ENCODE results near the gene ABCB6.

DNA sequence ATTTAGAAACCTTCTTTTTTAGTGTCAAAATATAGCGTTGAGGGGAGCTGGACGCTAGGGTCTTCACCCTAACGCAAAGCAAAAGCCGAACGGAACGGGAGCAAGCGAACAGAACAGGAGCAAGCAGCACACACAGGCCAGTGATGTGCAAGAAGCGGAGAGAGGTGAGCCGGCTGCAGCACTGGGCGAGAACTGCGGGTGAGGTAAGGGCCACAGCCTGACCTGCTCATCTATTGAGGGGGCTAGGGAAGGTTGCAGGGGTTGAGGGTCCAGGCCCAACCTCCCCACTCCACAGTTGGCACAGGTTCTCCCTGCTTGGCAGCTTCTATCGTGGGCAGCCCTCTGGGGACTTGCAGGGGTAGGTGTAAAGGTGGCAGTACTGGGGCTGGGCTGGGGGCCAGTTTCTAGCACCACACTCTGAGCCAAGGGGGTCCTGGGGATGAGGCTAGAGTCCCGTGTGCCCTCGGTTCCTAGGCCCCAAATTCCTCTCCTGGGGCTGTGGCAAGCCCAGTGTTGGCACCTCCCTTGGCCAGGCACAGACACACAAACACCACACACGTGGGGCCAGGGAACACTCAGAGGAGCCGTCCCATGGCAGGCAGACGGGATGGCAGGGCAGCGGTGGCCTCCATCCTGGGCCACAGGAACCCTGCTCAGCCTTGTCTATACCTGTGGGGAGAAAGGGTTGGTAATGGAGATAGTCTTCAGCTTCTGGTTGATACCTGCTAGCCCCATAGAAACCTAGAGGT, 1.2 kb upstream of the ABCB6 start:
- TF ChIP-seq, protein P1, sequence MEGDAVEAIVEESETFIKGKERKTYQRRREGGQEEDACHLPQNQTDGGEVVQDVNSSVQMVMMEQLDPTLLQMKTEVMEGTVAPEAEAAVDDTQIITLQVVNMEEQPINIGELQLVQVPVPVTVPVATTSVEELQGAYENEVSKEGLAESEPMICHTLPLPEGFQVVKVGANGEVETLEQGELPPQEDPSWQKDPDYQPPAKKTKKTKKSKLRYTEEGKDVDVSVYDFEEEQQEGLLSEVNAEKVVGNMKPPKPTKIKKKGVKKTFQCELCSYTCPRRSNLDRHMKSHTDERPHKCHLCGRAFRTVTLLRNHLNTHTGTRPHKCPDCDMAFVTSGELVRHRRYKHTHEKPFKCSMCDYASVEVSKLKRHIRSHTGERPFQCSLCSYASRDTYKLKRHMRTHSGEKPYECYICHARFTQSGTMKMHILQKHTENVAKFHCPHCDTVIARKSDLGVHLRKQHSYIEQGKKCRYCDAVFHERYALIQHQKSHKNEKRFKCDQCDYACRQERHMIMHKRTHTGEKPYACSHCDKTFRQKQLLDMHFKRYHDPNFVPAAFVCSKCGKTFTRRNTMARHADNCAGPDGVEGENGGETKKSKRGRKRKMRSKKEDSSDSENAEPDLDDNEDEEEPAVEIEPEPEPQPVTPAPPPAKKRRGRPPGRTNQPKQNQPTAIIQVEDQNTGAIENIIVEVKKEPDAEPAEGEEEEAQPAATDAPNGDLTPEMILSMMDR (IDR thresholded peaks at IDR 0.05) = no peak
- TF ChIP-seq POLR2A (IDR thresholded peaks at IDR 0.05) = no peak
